ENCODE measurements around the gene UBE3D. TPM values are rescaled to one million over a fixed set of nuclear protein-coding genes. Genes with fewer than 3 reads are reported as not detected.

Gene UBE3D
- total RNA-seq, 1 donor from 2014 or later, result 17.2 TPM

DNA sequence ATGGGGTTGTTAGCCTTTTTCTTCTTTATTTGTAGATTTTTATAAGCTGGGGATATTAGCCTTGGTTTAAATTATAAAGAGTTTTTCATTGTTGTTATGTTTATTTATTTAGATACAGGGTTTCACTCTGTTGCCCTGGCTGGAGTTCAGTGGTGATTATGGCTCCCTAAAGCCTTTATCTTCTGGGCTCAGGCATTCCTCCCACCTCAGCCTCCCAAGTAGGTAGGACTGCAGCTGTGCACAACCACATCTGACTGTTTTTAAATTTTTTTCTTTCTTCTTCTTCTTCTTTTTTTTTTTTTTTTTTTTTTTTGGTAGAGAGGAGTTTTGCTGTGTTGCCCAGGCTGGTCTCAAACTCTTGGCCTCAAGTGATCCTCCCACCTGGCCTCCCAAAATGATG lies 80.9 kb downstream of the UBE3D start:
- Histone ChIP-seq H3K4me3 (ENCODE audit: low read length in 3 of 3) (no peak overlapping the region), H3K4me1 (ENCODE audit: control insufficient read depth in 3 of 3, insufficient read depth in 3 of 3, low read length in 3 of 3) (no peaks in the 10 kb centered on the region), H3K36me3 (ENCODE audit: control insufficient read depth in 3 of 3, insufficient read depth in 3 of 3, low read length in 3 of 3) (no peaks in the 10 kb centered on the region), H3K9ac (ENCODE audit: low read depth in 1 of 3, low read length in 3 of 3) (no peak overlapping the region), H3K27ac (ENCODE audit: low read depth, low read length) (no peak overlapping the region), H3K9me3 (ENCODE audit: control insufficient read depth in 3 of 3, low read length in 3 of 3) (no peaks in the 10 kb centered on the region), H3K27me3 (ENCODE audit: control insufficient read depth in 3 of 3, insufficient read depth in 3 of 3, low read length in 3 of 3) (no peaks in the 10 kb centered on the region)

DNA sequence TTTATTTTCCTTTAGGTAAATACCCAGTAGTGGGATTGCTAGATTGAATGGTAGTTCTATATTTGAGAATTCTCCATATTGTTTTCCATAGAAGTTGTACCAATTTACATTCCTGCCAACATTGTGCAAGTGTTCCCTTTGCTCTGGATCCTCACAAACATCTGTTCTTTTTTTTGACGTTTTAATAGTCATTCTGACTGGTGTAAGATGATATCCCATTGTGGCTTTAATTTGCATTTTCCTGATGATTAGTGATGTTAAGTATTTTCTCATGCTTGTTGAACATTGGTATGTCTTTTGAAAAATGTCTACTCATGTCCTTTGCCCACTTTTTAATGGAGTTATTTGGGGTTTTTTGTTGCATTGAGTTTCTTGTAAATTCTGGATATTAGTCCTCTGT lies 85.6 kb downstream of the UBE3D start:
- Histone ChIP-seq H3K27me3 (ENCODE audit: control insufficient read depth in 3 of 3, insufficient read depth in 3 of 3, low read length in 3 of 3) (no peaks in the 10 kb centered on the region), H3K4me1 (ENCODE audit: control insufficient read depth in 3 of 3, insufficient read depth in 3 of 3, low read length in 3 of 3) (no peaks in the 10 kb centered on the region), H3K27ac (ENCODE audit: low read depth, low read length) (no peak overlapping the region), H3K4me3 (ENCODE audit: low read length in 3 of 3) (no peak overlapping the region), H3K9me3 (ENCODE audit: control insufficient read depth in 3 of 3, low read length in 3 of 3) (no peaks in the 10 kb centered on the region), H3K9ac (ENCODE audit: low read depth in 1 of 3, low read length in 3 of 3) (no peak overlapping the region), H3K36me3 (ENCODE audit: control insufficient read depth in 3 of 3, insufficient read depth in 3 of 3, low read length in 3 of 3) (no peaks in the 10 kb centered on the region)

DNA sequence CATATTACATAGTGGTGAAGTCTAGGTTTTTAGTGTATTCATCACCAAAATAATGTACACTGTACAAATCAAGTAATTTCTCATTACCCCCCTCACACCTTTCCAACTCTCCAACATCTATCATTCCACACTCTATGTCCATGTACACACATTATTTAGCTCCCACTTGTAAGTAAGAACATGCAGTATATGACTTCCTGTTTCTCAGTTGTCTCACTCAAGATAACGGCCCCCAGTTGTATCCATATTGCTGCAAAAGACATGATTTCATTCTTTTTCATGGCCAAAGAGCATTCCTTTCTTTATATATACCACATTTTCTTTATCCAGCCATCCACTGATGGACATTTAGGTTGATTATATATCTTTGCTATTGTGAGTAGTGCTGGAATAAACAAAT lies 86.0 kb downstream of the UBE3D start:
- H3K27me3 ChIP-seq (ENCODE audit: control insufficient read depth in 3 of 3, insufficient read depth in 3 of 3, low read length in 3 of 3), result no peaks in the 10 kb centered on the region
- no peaks in the 10 kb centered on the region for H3K9me3 ChIP-seq (ENCODE audit: control insufficient read depth in 3 of 3, low read length in 3 of 3)
- no peaks in the 10 kb centered on the region for H3K36me3 ChIP-seq (ENCODE audit: control insufficient read depth in 3 of 3, insufficient read depth in 3 of 3, low read length in 3 of 3)
- no peak overlapping the region for H3K9ac ChIP-seq (ENCODE audit: low read depth in 1 of 3, low read length in 3 of 3)
- H3K4me3 ChIP-seq (ENCODE audit: low read length in 3 of 3), result no peak overlapping the region
- no peak overlapping the region for H3K27ac ChIP-seq (ENCODE audit: low read depth, low read length)
- no peaks in the 10 kb centered on the region for H3K4me1 ChIP-seq (ENCODE audit: control insufficient read depth in 3 of 3, insufficient read depth in 3 of 3, low read length in 3 of 3)

DNA sequence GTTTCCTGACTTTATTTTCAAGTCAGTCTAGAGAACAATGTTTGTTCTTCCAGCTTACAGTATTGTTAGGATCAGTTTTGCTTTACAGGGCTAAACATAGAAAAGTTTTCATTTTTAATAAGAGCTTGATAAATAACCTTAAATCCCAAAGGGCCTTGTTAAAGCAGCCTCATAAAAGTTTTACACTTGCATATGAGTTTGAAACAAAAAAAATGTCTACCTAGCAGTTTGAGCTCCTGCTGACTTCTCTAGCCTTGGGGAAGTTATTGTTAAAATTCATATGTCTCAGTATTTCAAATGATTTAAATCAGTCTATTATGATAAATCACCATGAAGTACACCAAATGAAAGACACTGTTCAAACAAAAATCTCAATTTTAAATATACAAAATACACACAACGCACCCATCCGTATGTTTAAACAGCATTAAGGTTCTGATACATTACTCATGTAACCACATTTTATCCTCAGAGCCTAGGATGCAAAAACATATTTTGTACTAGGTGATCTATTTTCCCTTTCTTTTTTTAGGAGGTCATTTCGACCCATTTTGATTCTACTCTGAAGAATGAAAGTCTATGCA lies 87.2 kb downstream of the UBE3D start:
- Histone ChIP-seq H3K36me3 (ENCODE audit: control insufficient read depth in 3 of 3, insufficient read depth in 3 of 3, low read length in 3 of 3) (no peaks in the 10 kb centered on the region), H3K4me3 (ENCODE audit: low read length in 3 of 3) (no peak overlapping the region), H3K9ac (ENCODE audit: low read depth in 1 of 3, low read length in 3 of 3) (no peak overlapping the region), H3K27me3 (ENCODE audit: control insufficient read depth in 3 of 3, insufficient read depth in 3 of 3, low read length in 3 of 3) (no peaks in the 10 kb centered on the region), H3K9me3 (ENCODE audit: control insufficient read depth in 3 of 3, low read length in 3 of 3) (no peaks in the 10 kb centered on the region), H3K4me1 (ENCODE audit: control insufficient read depth in 3 of 3, insufficient read depth in 3 of 3, low read length in 3 of 3) (no peaks in the 10 kb centered on the region), H3K27ac (ENCODE audit: low read depth, low read length) (no peak overlapping the region)

DNA sequence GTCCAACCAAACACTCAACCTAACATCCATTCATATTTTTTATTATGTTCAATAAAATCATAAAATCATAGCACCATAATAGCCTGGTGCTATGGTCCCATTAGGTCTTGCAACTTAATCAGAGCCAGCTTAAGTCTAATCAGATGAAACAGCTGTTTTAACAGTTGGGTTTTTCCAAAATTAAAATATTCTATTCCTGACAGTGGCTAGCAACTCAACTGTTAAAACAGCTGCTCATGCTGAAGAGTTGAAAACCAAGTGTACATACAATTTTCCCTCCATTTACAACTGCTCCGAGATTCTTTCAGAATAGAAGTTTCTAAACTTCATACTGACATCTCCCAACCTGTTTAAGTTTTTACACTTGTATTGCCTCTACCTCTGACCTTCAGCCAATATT lies 89.5 kb downstream of the UBE3D start:
- no peaks in the 10 kb centered on the region for H3K4me1 ChIP-seq (ENCODE audit: control insufficient read depth in 3 of 3, insufficient read depth in 3 of 3, low read length in 3 of 3)
- H3K9me3 ChIP-seq (ENCODE audit: control insufficient read depth in 3 of 3, low read length in 3 of 3), result no peaks in the 10 kb centered on the region
- no peaks in the 10 kb centered on the region for H3K27me3 ChIP-seq (ENCODE audit: control insufficient read depth in 3 of 3, insufficient read depth in 3 of 3, low read length in 3 of 3)
- H3K4me3 ChIP-seq (ENCODE audit: low read length in 3 of 3), result no peak overlapping the region
- no peak overlapping the region for H3K27ac ChIP-seq (ENCODE audit: low read depth, low read length)
- no peaks in the 10 kb centered on the region for H3K36me3 ChIP-seq (ENCODE audit: control insufficient read depth in 3 of 3, insufficient read depth in 3 of 3, low read length in 3 of 3)
- H3K9ac ChIP-seq (ENCODE audit: low read depth in 1 of 3, low read length in 3 of 3), result no peak overlapping the region

DNA sequence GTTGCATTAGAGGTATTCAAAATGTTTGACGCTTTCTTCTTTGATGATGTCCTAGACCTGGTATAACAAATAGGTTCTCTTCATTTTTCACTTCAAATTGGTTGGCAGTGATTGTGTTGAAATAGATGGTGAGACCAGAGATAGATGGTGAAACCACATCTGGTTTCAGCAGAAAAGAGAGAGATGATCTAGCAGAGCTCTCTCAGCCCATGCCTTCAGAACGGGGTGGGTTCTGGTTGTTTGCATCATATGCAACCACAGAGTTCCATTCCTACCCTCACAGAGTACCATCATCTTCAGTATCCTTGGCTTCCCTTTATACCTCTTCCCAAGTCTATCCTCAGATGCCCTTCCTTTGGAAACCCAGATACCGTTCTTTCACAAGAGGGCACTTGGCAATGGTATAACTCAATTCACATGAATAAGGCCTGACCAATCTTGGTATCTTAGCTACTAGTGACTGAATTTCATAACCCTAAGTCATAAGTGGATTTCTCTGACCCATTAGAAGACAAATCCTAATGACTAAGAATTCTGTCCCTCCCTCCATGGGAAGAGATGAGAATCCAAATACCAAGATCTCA lies 93.7 kb downstream of the UBE3D start:
- Histone ChIP-seq H3K4me3 (ENCODE audit: low read length in 3 of 3) (no peak overlapping the region), H3K9ac (ENCODE audit: low read depth in 1 of 3, low read length in 3 of 3) (no peak overlapping the region), H3K27me3 (ENCODE audit: control insufficient read depth in 3 of 3, insufficient read depth in 3 of 3, low read length in 3 of 3) (no peaks in the 10 kb centered on the region), H3K36me3 (ENCODE audit: control insufficient read depth in 3 of 3, insufficient read depth in 3 of 3, low read length in 3 of 3) (no peaks in the 10 kb centered on the region), H3K9me3 (ENCODE audit: control insufficient read depth in 3 of 3, low read length in 3 of 3) (no peaks in the 10 kb centered on the region), H3K4me1 (ENCODE audit: control insufficient read depth in 3 of 3, insufficient read depth in 3 of 3, low read length in 3 of 3) (no peaks in the 10 kb centered on the region), H3K27ac (ENCODE audit: low read depth, low read length) (no peak overlapping the region)

DNA sequence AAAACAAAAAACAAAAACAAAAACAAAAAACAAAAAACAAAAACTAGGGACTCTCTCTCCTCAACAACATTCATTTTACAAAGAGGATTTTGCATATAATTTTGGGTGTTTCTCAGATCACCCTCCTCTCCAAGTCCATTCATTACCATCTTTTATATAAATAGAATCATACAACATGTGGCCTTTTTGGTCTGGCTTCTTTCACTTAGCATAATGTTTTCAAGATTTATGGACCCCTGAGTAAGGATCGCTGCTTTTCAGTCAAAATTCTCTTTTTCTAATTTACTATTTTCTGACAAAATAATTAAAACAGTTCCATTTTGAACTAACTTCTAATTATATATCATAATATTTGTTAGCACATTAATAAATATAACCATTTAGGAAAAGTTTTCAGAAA lies 94.8 kb downstream of the UBE3D start:
- H3K27ac ChIP-seq (ENCODE audit: low read depth, low read length), result no peak overlapping the region
- H3K4me1 ChIP-seq (ENCODE audit: control insufficient read depth in 3 of 3, insufficient read depth in 3 of 3, low read length in 3 of 3), result no peaks in the 10 kb centered on the region
- H3K9me3 ChIP-seq (ENCODE audit: control insufficient read depth in 3 of 3, low read length in 3 of 3), result no peaks in the 10 kb centered on the region
- H3K4me3 ChIP-seq (ENCODE audit: low read length in 3 of 3), result no peak overlapping the region
- no peaks in the 10 kb centered on the region for H3K36me3 ChIP-seq (ENCODE audit: control insufficient read depth in 3 of 3, insufficient read depth in 3 of 3, low read length in 3 of 3)
- no peak overlapping the region for H3K9ac ChIP-seq (ENCODE audit: low read depth in 1 of 3, low read length in 3 of 3)
- H3K27me3 ChIP-seq (ENCODE audit: control insufficient read depth in 3 of 3, insufficient read depth in 3 of 3, low read length in 3 of 3), result no peaks in the 10 kb centered on the region

DNA sequence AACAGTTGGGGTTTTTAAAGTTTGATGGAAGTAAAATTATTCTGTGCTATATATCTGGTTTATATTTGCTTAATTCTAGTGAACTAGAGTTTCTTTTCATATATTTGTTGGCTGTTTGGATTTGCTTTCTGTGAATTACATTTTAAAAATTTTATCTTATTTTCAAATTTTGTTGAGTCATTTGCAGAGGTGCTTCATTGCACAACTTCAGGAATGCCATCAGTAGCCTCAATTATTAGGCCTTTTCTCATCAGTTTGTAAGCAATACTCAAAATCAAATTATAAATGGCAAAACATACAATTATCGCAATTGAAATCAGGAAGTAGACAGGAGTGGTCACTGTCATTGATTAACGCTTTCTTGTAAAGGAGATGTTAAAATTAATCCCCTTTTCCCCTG lies 96.9 kb downstream of the UBE3D start:
- Histone ChIP-seq H3K4me3 (ENCODE audit: low read length in 3 of 3) (no peak overlapping the region), H3K36me3 (ENCODE audit: control insufficient read depth in 3 of 3, insufficient read depth in 3 of 3, low read length in 3 of 3) (no peaks in the 10 kb centered on the region), H3K27ac (ENCODE audit: low read depth, low read length) (no peak overlapping the region), H3K9me3 (ENCODE audit: control insufficient read depth in 3 of 3, low read length in 3 of 3) (no peaks in the 10 kb centered on the region), H3K9ac (ENCODE audit: low read depth in 1 of 3, low read length in 3 of 3) (no peak overlapping the region), H3K27me3 (ENCODE audit: control insufficient read depth in 3 of 3, insufficient read depth in 3 of 3, low read length in 3 of 3) (no peaks in the 10 kb centered on the region), H3K4me1 (ENCODE audit: control insufficient read depth in 3 of 3, insufficient read depth in 3 of 3, low read length in 3 of 3) (no peaks in the 10 kb centered on the region)

DNA sequence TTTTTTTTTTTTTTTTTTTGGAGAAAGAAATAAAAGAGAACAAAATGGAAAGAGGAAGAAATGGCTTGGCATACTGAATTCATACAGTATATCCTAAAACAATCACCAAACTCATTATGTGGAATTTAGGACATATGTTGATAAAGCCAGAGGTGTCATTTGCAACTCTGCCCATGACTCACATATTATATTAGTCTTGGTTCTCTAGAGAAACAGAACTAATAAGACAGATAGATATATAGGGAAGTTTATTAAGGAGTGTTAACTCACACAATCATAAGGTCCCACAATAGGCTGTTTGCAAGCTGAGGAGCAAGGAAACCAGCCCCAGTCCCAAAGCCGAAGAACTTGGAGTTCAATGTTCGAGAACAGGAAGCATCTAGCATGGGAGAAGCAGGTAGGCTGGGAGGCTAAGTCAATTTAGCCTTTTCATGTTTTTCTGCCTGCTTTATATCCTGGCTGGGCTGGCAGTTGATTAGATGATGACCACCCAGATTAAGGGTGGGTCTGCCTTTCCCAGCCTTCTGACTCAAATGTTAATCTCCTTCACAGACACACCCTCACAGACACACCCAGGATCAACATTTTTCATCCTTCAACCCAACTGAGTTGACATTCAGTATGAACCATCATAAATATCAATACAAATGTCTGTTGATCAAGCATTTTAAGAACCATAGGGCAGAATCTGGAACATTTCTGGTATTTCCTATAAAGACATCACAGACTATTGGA lies 102.3 kb downstream of the UBE3D start:
- Histone ChIP-seq H3K27me3 (ENCODE audit: control insufficient read depth in 3 of 3, insufficient read depth in 3 of 3, low read length in 3 of 3) (no peaks in the 10 kb centered on the region), H3K4me3 (ENCODE audit: low read length in 3 of 3) (no peak overlapping the region), H3K9ac (ENCODE audit: low read depth in 1 of 3, low read length in 3 of 3) (no peak overlapping the region), H3K4me1 (ENCODE audit: control insufficient read depth in 3 of 3, insufficient read depth in 3 of 3, low read length in 3 of 3) (no peaks in the 10 kb centered on the region), H3K9me3 (ENCODE audit: control insufficient read depth in 3 of 3, low read length in 3 of 3) (no peaks in the 10 kb centered on the region), H3K36me3 (ENCODE audit: control insufficient read depth in 3 of 3, insufficient read depth in 3 of 3, low read length in 3 of 3) (no peaks in the 10 kb centered on the region), H3K27ac (ENCODE audit: low read depth, low read length) (no peak overlapping the region)

DNA sequence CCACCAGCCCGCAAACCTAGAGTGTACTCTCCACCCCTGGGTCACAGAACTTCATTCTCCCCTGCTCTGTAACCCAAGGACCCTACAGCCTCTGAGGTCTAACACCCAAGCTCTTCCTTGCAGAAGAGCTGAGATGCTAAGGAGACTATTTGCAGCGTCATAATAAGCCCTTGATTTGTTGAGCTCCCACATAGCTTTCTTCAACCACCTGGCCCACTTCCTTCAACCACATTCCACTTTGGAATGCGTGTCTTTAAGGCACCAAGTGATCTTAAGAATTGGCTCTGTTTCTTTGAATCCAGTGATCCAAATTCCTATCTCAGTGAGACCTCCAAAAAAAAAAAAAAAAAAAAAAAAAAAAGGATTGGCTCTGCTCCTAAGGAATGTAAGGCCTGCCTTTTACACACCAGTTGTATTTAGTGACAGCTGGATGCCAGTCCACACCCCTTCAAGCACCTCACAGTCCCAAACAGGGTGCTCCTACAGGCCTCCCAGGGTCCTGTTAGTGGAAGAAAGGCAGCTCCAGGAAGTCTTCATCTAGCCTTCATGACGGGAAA lies 106.2 kb downstream of the UBE3D start:
- H3K27me3 ChIP-seq (ENCODE audit: control insufficient read depth in 3 of 3, insufficient read depth in 3 of 3, low read length in 3 of 3), result no peaks in the 10 kb centered on the region
- H3K36me3 ChIP-seq (ENCODE audit: control insufficient read depth in 3 of 3, insufficient read depth in 3 of 3, low read length in 3 of 3), result peaks cover 0 to 8% (median 0%) of the 10 kb centered on the region in 3 donors
- no peaks in the 10 kb centered on the region for H3K9me3 ChIP-seq (ENCODE audit: control insufficient read depth in 3 of 3, low read length in 3 of 3)
- no peak overlapping the region for H3K9ac ChIP-seq (ENCODE audit: low read depth in 1 of 3, low read length in 3 of 3)
- no peaks in the 10 kb centered on the region for H3K4me1 ChIP-seq (ENCODE audit: control insufficient read depth in 3 of 3, insufficient read depth in 3 of 3, low read length in 3 of 3)
- no peak overlapping the region for H3K4me3 ChIP-seq (ENCODE audit: low read length in 3 of 3)
- H3K27ac ChIP-seq (ENCODE audit: low read depth, low read length), result no peak overlapping the region
